ENCODE measurements around the gene XPNPEP1.
A peak's percentile ranks its signal among the peaks of the same experiment; 100 is the strongest.

XPNPEP1 gene

DNA sequence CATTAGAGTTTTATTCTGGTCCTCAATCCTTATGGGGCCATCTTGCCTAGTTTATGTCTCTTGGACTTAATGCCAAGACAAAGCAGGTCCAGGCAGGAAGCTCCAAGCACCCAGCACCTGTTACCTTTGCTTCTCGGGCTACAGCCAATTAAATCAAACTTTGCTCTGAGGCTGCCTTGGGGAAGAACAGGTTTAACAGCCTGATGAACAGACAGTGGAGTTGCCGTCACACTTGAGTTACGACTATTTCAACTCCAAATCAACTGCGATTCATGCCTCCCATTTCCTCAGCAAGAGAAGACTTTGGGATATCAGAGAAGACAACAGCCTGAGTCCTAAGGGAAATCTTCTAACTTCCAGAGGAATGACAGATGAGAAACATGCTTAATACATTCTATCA lies 62.2 kb downstream of the XPNPEP1 start:
- DNase-seq = no peak

DNA sequence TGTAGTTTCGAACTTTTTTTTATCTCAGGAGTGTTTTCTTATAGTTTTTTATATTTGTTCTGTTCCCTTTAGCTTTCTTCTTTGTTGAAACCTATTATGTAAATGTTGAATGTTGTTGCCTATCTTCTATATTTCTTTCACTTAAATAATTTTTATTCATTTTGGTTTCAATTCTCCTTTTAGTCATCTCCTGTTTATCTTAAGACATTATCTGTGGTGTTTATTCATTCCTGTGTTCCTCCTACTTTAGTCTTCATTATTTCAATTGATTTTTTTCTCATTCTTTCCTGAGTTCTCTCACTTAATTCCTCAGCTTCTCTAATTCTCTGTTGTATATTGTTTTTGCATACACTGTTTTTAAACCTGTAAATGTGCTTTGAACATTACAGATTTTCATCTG lies 64.1 kb downstream of the XPNPEP1 start:
- no peak for DNase-seq

DNA sequence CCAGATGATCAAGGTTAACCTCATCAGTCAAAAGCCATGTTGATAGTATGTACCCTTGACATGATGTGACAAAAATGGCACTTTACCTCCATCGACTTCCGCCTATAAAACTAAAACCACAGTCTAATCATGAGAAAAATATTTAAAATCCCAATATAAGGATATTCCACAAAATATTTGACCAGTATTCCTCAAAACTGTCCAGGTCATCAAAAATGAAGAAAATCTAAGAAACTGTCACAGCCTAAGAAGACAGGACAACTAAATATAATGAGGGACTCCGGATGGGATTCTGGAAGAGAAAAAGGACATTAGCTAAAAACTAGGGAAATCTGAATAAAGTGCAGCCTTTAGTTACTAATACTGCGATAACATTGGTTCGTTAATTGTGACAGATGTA lies 67.6 kb downstream of the XPNPEP1 start:
- DNase-seq = no peak

DNA sequence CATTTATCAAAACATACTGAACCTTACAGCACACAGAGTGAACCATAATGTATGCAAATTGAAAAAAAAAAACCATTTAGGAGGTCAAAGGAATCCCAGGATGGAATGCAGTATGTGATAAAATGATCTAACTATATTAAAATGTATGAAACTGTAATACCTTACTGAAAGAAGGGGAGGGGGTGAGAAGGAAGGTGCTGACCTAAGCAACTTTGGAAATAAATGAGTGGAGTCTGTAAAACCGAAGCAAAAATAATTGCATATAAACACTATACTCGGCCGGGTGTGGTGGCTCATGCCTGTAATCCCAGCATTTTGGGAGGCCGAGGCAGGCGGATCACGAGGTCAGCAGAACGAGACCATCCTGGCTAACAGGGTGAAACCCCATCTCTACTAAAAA lies 69.4 kb downstream of the XPNPEP1 start:
- DNase-seq = no peak

DNA sequence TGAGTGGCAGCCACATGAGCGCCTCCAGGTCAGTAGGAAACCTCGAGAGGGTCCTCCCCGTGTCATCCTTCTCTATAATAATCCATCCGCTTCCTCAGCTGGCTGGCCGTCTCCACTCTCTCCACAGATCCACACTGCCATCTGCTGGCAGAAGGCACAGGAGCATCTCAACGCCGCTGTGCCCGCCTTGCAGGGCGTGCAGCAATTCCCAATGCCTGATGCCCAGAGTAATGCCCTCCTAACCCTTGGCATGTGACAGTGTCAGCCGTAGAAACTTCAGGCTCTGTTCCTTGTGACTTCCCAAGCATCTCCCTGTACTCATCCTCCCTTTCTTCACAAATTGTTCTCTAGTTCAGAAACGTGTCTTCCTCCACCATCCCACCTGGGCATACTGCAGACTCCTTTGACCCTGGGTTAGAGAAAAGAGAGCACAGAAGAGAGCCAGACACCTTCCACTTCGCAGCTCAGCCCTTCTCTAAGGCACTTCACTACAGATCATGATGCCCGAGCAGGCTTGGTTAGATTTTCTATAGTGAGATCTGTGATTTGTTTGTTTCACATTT lies 70.8 kb downstream of the XPNPEP1 start:
- DNase-seq = peak; percentile 52

DNA sequence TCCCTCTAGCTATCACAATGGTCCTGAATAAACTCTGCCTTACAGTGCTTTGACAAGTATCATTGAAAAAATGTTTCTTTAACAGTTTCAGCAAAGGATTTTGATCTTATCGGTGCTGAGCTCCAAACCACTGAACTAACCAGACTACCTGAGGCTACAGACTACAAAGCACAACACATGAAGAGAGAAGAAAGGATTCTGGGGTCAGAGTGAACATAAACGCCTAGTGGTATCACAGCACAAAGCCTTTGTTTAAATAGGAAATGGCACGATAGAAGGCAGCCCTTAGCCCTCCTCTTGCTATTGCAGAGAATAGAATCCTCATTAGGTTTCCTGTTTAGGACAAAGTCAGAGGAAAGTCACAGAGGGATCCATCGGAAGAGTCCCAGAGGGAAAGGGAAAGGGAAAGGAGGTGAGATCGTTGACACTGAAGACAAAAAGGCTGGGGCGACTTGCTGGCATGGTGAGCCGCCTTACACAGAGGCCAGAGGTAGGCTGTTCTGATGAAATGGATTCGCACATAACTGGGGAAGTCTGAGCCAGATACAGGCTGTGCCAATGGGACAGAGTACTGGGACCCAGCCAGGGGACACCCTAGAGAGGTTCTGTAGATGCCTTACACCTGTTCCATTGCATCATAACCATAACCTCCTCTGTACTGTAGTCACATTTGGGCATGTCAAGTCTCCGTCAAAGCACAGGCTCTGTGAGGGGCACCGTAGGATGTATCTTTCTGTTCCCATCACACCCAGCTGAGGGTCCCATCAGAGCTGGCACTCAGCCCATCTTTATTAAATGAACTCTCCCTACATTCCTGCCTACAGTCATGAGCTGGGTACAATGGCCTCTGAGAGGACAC lies 71.5 kb downstream of the XPNPEP1 start:
- no peak for DNase-seq

DNA sequence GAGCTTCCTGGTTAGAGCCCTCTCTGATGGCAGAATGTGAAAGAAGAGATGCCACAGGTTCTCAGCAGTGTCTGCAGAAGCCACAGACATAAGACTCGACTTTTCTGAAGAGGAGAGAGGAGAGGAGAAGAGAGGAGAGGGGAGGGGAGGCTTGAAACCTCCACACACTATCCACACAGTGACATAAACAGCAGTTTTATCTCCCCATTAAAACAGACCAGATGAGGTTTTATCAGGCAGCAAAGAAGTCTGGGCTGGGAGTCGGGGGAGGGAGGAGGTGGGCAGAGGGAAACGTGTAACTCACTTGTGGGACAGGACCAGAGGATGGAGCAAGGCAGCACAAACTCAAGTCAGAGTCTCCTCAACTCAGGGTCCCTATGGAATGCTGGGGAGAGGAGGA lies 76.5 kb downstream of the XPNPEP1 start:
- no peak for DNase-seq

DNA sequence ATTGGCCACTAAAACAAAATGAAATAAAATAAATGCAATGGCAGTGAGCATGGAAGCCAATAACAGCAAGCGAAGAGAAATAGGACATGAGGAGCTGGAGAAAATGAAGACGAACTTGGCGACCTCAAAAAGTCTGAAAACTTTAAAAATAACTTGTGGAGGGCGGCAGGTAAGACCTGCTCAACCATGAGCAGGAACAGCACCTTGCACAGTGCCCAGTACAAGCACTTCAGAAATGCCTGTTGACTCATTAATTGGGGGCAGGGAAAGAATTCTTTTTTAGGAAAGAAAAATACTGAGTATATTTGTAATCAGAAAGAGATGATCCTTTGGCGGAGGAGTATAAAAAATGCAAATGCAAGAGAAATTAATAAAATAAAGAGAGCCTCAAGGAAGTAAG lies 78.0 kb downstream of the XPNPEP1 start:
- DNase-seq = no peak

DNA sequence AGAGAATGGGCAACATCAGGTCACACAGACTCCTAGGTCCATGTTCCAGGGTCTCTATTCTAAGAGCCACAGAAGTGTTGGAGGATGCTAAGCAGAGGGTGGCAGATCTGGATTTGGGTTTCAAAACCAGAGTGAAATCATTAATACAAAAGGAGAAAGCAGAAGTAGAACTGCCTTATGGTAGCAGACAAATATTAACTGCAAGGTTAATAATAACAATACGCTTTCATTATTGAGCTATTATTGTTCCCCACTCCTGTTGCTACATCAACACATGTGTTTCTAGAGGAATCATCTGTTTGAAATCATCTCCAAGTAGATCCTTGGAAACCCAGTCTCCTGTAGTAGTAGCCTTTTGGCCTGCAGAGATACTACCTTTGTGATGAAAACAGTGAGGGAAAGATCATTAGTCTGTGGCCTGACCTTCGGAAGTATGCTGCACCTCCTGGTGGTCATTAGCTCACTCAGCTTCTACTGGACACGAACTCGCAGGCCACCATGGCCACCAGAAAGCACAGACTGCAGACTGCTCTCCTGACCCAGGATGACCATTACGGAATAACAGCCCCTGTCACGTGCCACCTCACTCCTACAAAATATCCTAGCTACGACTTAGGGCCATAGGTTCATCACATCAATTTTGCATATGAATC lies 84.6 kb downstream of the XPNPEP1 start:
- no peak for DNase-seq

DNA sequence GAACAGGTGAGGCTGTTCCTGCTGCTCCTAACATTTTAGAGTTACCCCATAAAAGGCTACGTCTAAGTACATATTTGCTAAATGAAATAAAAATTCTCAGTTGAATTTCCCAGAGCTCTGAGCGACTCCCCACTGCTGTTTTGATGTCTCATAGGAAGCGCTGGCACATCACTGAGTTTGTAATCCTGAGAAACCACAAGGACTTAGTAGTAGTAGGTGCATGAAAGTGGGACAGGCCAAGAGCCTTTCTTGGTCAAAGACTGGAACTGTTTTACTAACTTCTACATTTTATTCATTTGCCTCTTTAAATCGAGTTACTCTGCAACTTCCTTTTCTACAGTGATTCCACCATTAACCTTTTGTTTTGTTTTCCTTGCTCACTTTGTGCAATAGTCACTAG lies 85.9 kb downstream of the XPNPEP1 start:
- no peak for DNase-seq

DNA sequence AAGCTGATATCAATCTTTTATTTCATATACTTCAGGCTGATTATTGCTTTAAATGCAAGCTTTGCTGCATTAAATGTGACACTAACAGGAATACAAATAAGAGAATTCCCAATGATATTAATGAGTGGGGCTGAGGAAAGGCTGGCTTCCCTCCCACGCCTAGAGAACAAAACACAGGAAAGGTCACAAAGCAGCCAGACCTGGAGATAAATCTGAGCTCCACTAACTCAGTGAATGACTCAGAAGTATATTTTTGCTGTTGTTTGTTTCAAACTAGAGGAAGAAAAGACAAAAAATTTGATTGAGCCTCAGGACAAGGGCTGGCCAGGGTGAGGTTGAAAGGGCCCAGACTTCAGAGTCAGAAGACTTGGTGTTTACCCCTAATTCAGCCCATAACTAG lies 88.1 kb downstream of the XPNPEP1 start:
- DNase-seq = no peak

DNA sequence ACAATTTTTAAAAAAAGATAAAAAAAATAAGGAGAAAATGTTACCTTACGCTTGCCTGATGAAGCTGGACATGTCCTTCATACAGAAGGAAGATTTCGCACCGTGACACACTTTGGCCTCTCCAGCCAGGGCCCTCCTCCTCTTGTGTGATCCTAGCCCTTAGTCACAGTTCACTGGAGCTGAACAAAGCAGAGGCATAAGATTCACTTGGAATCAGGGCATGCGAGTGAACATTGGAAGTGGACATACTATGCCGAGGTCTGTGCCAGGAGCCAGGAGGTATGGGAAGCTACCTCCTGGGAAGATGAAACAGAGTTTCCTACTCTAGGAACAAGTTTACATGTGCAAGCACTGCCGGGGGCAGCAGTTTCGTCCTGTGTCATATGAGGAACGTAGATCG lies 91.5 kb downstream of the XPNPEP1 start:
- DNase-seq = no peak

DNA sequence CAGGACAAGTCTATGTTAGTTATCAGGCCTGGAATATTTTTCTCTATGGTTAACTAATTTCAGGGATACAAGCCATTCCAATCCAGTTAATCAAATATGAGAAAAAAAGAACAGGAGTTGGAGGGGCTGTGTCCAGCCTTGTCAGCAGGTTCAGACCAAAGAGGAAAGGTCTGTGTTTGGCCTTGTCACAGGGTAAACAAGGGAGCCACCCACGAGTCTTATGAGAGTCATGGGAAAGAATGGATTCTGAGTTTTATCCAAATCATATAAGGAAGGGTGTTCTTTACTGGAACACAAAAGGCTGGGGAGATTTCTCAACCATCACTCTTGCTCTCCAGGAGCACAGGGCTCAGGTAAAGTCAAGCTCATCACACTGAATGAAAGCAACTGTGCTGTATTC lies 99.1 kb downstream of the XPNPEP1 start:
- no peak for DNase-seq

DNA sequence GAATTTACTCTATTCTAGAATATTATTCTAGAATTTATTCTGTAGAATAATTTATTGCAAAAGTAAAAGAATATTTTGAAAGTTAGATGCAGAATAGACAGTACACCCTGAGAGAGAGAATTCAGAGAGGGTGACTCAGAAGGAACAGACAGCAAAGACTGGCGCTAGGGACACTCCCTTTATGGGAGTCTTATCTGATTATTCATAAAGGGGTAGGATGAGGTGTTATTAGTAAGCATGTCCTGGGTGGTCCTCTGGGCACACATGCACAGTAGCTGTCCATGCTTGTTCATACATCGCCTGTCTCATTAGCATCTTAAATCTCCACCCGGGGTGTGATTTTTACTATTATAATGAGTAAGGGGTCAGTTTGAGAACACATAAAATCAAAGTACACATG lies 100.1 kb downstream of the XPNPEP1 start:
- no peak for DNase-seq

DNA sequence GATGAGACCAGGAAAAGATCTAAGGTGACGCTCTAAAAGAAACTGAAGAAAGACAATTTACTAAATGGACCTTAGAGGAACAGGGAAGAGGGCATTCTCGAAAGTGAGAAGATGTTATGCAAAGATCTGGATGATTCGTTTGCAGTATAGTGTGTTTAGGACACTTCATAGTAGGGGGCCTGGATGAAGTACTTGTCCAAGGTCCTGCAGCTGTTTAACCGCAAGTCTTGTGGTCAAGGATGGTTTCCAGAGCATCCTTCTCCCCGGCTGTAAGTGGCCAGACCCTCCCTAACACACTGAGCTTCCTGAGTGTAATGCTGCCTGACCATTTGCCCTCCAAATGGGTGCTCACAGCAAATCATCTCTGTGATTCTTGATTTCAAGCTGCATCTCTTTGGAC lies 101.6 kb downstream of the XPNPEP1 start:
- no peak for DNase-seq

DNA sequence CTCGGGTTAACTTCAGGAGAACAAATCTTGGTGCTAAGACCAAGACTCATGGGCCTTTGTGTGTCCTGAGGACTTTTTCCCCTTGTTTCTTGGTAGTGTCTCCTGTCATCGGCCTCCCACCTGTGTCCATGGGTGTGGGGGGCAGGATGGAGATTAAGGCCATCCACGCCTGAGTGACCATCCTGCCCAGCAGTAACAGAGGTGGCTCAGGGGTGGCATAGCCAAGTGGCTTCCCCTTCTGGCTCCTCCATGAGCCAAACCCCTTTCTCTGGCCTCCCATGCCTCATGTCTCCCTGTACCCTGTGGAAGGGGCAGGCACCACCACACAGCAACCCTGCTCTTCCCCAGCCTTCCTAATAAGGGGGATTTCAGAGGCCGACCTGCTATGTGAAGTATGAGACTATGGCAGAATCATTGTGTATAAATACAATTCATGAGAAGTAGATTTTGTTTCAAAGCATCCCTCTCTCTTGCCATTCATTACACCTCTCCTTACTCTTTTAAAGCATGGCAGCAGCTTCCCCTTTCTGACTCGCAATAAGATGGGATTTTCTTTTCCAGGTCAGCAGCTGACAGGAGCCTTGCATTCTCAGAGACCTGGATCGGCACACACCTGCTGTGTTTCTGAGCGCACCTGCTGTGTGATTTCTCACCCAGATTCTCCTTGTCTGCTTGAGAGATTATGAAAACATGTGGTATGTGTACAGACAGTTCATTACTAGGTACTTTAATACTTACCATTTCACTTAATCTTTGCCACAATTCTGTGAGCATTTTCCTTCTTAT lies 102.5 kb downstream of the XPNPEP1 start:
- no peak for DNase-seq

DNA sequence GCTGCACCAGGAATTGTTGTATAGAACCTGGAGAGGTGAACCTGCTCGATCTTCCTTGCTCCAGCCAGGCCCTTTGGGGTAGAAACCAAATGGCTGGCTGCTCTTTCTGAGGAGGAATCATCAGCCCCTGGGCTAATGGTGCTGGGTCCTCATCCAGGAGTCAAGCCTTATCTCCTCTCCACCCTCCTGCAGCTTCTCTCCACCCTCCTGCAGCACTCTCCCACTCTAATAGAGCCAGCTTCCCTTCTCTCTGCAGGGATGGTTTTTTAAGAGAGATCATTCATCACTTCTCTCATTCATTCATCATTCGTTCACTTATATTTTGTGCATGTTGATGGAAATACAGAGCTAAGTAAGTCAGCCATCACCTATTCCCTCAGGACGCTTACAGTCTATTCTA lies 103.5 kb downstream of the XPNPEP1 start:
- no peak for DNase-seq

Measured in stimulated activated naive CD4-positive, alpha-beta T cell treated with Interleukin-2 at 50 U/mL for 16 hours (primary cell).